GM12878 (cell line): ENCODE measurements around the gene ZNF329. TPM values are rescaled to one million over a fixed set of nuclear protein-coding genes. Genes with fewer than 3 reads are reported as not detected.

Experiments used
- GABPA ChIP-seq: IDR thresholded peaks from 2 replicates; pipeline ENCODE4 v1.6.1; 2014; ENCODE audit warnings: antibody characterized with exemption, low read depth, mild to moderate bottlenecking, inconsistent platforms
- KLF5 ChIP-seq: fragments of 450-650 bp; IDR thresholded peaks from 2 replicates; pipeline ENCODE4 v1.6.1; 2014; ENCODE audit warnings: mild to moderate bottlenecking; ENCODE audit not compliant: partially characterized antibody
- NFYB ChIP-seq: IDR thresholded peaks from 2 replicates; pipeline ENCODE4 v1.6.1; 2011; ENCODE audit warnings: low read depth, mild to moderate bottlenecking, low read length, improper control_type of control experiment, moderate library complexity; ENCODE audit not compliant: insufficient read depth
- NR2C2 ChIP-seq: IDR thresholded peaks from 2 replicates; pipeline ENCODE4 v1.6.1; 2011; ENCODE audit warnings: borderline replicate concordance, low read depth; ENCODE audit not compliant: control insufficient read depth, insufficient read length
- SUPT20H ChIP-seq: IDR thresholded peaks from 2 replicates; pipeline ENCODE4 v1.6.1; 2011; ENCODE audit warnings: low read depth, mild to moderate bottlenecking, low read length, moderate library complexity, borderline replicate concordance; ENCODE audit not compliant: control insufficient read depth
- TAF1 ChIP-seq: IDR thresholded peaks from 2 replicates; pipeline ENCODE4 v1.6.1; 2011; ENCODE audit warnings: mild to moderate bottlenecking, low read depth, low read length, borderline replicate concordance
- polyA plus RNA-seq, 11 experiments: library from polyadenylated mRNA; depleted of rRNA in 4 of 11; unstranded in 6 of 11; stranded (reverse) in 5 of 11; fragments of >200 nt; fragmentation: Nextera tagmentation in 4 of 11; fragmentation: Illumina TruSeq in 1 of 11; extraction: Ambion mirVana in 4 of 11; extraction: Trizol in 1 of 11; gene quantifications; 1 replicate in 1 of 11; 2 replicates in 10 of 11; pipeline versions ENCODE4 v1.2.1 to v1.2.3, GENCODE V29; 2011 to 2016; ENCODE audit warnings: inconsistent platforms in 2 of 11, missing spikeins in 2 of 11, low read depth in 1 of 11
- total RNA-seq, 4 experiments: library from RNA; depleted of rRNA in 3 of 4; stranded (reverse); fragments of >200 nt in 3 of 4; fragmentation: Illumina TruSeq in 1 of 4; extraction: Trizol in 1 of 4; gene quantifications; 2 replicates each; pipeline versions ENCODE4 v1.2.1 to v1.2.3, GENCODE V29; 2013 to 2021
- TF ChIP-seq, protein P1 (sequence below): fragments of 450-650 bp; formaldehyde crosslinking; IDR thresholded peaks from 2 replicates; pipeline ENCODE4 v1.4.0; 2020; ENCODE audit warnings: mild to moderate bottlenecking, moderate library complexity
- TF ChIP-seq, protein P2 (sequence below): IDR thresholded peaks from 2 replicates; pipeline ENCODE4 v1.6.1; 2012; ENCODE audit warnings: improper control_type of control experiment, low read depth, low read length; ENCODE audit not compliant: insufficient replicate concordance
- TF ChIP-seq, protein P3 (sequence below): fragments of 450-650 bp; IDR thresholded peaks from 2 replicates; pipeline ENCODE4 v1.6.1; 2017; ENCODE audit warnings: mild to moderate bottlenecking, moderate library complexity
- TF ChIP-seq, protein P4 (sequence below): fragments of 450-650 bp; IDR thresholded peaks from 2 replicates; pipeline ENCODE4 v1.6.1; 2016; ENCODE audit warnings: mild to moderate bottlenecking

The ZNF329 gene
- total and polyA plus RNA-seq, 10 of the 15 experiments (the other 5 are each of a cell fraction or from before 2014, with no cell fraction given), result 0.11 to 4.7 (median 0.56) TPM; not detected in 1

DNA sequence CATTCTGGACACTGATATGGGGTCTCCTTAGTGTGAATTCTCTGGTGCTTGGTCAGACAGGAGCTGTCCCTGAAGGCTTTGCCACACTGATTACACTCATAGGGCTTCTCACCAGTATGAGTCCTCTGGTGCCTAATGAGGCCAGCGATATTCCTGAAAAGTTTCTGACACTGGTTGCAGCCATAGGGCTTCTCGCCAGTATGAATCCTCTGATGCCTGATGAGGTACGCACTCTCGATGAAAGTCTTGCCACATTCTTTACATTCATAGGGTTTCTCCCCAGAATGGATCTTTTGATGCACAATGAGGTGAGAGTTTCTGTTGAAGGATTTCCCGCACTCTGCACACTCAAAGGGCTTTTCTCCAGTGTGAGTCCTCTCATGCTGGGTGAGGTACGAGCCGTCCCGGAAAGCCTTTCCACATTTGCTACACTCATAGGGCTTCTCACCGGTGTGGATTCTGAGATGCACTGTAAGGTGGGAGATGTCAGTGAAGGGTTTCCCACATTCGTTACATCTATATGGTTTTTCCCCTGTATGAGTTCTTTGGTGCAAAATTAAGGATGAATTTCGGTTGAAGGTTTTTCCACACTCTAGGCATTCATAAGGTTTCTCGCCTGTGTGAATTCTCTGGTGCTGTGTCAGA, 22.4 kb downstream of the ZNF329 start (continued):
- TF ChIP-seq, protein P1, sequence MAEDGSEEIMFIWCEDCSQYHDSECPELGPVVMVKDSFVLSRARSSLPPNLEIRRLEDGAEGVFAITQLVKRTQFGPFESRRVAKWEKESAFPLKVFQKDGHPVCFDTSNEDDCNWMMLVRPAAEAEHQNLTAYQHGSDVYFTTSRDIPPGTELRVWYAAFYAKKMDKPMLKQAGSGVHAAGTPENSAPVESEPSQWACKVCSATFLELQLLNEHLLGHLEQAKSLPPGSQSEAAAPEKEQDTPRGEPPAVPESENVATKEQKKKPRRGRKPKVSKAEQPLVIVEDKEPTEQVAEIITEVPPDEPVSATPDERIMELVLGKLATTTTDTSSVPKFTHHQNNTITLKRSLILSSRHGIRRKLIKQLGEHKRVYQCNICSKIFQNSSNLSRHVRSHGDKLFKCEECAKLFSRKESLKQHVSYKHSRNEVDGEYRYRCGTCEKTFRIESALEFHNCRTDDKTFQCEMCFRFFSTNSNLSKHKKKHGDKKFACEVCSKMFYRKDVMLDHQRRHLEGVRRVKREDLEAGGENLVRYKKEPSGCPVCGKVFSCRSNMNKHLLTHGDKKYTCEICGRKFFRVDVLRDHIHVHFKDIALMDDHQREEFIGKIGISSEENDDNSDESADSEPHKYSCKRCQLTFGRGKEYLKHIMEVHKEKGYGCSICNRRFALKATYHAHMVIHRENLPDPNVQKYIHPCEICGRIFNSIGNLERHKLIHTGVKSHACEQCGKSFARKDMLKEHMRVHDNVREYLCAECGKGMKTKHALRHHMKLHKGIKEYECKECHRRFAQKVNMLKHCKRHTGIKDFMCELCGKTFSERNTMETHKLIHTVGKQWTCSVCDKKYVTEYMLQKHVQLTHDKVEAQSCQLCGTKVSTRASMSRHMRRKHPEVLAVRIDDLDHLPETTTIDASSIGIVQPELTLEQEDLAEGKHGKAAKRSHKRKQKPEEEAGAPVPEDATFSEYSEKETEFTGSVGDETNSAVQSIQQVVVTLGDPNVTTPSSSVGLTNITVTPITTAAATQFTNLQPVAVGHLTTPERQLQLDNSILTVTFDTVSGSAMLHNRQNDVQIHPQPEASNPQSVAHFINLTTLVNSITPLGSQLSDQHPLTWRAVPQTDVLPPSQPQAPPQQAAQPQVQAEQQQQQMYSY (CRISPR knock-in tag), result no peak
- TF ChIP-seq, protein P2, sequence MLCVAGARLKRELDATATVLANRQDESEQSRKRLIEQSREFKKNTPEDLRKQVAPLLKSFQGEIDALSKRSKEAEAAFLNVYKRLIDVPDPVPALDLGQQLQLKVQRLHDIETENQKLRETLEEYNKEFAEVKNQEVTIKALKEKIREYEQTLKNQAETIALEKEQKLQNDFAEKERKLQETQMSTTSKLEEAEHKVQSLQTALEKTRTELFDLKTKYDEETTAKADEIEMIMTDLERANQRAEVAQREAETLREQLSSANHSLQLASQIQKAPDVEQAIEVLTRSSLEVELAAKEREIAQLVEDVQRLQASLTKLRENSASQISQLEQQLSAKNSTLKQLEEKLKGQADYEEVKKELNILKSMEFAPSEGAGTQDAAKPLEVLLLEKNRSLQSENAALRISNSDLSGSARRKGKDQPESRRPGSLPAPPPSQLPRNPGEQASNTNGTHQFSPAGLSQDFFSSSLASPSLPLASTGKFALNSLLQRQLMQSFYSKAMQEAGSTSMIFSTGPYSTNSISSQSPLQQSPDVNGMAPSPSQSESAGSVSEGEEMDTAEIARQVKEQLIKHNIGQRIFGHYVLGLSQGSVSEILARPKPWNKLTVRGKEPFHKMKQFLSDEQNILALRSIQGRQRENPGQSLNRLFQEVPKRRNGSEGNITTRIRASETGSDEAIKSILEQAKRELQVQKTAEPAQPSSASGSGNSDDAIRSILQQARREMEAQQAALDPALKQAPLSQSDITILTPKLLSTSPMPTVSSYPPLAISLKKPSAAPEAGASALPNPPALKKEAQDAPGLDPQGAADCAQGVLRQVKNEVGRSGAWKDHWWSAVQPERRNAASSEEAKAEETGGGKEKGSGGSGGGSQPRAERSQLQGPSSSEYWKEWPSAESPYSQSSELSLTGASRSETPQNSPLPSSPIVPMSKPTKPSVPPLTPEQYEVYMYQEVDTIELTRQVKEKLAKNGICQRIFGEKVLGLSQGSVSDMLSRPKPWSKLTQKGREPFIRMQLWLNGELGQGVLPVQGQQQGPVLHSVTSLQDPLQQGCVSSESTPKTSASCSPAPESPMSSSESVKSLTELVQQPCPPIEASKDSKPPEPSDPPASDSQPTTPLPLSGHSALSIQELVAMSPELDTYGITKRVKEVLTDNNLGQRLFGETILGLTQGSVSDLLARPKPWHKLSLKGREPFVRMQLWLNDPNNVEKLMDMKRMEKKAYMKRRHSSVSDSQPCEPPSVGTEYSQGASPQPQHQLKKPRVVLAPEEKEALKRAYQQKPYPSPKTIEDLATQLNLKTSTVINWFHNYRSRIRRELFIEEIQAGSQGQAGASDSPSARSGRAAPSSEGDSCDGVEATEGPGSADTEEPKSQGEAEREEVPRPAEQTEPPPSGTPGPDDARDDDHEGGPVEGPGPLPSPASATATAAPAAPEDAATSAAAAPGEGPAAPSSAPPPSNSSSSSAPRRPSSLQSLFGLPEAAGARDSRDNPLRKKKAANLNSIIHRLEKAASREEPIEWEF, result no peak
- no peak for TF ChIP-seq TAF1
- no peak for TF ChIP-seq NR2C2
- TF ChIP-seq, protein P3, sequence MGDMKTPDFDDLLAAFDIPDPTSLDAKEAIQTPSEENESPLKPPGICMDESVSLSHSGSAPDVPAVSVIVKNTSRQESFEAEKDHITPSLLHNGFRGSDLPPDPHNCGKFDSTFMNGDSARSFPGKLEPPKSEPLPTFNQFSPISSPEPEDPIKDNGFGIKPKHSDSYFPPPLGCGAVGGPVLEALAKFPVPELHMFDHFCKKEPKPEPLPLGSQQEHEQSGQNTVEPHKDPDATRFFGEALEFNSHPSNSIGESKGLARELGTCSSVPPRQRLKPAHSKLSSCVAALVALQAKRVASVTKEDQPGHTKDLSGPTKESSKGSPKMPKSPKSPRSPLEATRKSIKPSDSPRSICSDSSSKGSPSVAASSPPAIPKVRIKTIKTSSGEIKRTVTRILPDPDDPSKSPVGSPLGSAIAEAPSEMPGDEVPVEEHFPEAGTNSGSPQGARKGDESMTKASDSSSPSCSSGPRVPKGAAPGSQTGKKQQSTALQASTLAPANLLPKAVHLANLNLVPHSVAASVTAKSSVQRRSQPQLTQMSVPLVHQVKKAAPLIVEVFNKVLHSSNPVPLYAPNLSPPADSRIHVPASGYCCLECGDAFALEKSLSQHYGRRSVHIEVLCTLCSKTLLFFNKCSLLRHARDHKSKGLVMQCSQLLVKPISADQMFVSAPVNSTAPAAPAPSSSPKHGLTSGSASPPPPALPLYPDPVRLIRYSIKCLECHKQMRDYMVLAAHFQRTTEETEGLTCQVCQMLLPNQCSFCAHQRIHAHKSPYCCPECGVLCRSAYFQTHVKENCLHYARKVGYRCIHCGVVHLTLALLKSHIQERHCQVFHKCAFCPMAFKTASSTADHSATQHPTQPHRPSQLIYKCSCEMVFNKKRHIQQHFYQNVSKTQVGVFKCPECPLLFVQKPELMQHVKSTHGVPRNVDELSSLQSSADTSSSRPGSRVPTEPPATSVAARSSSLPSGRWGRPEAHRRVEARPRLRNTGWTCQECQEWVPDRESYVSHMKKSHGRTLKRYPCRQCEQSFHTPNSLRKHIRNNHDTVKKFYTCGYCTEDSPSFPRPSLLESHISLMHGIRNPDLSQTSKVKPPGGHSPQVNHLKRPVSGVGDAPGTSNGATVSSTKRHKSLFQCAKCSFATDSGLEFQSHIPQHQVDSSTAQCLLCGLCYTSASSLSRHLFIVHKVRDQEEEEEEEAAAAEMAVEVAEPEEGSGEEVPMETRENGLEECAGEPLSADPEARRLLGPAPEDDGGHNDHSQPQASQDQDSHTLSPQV, result no peak
- no peak for TF ChIP-seq SUPT20H
- TF ChIP-seq, protein P4, sequence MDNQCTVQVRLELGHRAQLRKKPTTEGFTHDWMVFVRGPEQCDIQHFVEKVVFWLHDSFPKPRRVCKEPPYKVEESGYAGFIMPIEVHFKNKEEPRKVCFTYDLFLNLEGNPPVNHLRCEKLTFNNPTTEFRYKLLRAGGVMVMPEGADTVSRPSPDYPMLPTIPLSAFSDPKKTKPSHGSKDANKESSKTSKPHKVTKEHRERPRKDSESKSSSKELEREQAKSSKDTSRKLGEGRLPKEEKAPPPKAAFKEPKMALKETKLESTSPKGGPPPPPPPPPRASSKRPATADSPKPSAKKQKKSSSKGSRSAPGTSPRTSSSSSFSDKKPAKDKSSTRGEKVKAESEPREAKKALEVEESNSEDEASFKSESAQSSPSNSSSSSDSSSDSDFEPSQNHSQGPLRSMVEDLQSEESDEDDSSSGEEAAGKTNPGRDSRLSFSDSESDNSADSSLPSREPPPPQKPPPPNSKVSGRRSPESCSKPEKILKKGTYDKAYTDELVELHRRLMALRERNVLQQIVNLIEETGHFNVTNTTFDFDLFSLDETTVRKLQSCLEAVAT, result no peak
- no peak for TF ChIP-seq GABPA
- TF ChIP-seq NFYB, result no peak
- peak; percentile 63 for TF ChIP-seq KLF5
